ENCODE results near the gene MANBA.

MANBA gene

GRCh38 chr4:102760645-102761295 is at the start of gene MANBA:
Gene MANBA, minus strand, starts transcription at chr4:102760968. Its CDS starts 74 bp downstream, at chr4:102760894.
- DNase-seq, result peak; percentile 93

GRCh38 chr4:102809691-102810090 is 48.9 kb upstream of the MANBA start:
- no peak for DNase-seq

GRCh38 chr4:102809190-102809589 is 48.4 kb upstream of the MANBA start:
- DNase-seq, result no peak

- DNase-seq, result no peak
Measured at GRCh38 chr4:102808009-102808408, 47.2 kb upstream of the MANBA start.

GRCh38 chr4:102807345-102807744 is 46.6 kb upstream of the MANBA start:
- no peak for DNase-seq

GRCh38 chr4:102799816-102800215 is 39.0 kb upstream of the MANBA start:
- no peak for DNase-seq

- no peak for DNase-seq
Measured at GRCh38 chr4:102794999-102795398, 34.2 kb upstream of the MANBA start.

GRCh38 chr4:102792361-102792936 is 31.7 kb upstream of the MANBA start:
- DNase-seq, result no peak

GRCh38 chr4:102791318-102791835 is 30.6 kb upstream of the MANBA start:
- no peak for DNase-seq

- no peak for DNase-seq
Measured at GRCh38 chr4:102789317-102789717, 28.5 kb upstream of the MANBA start.

- DNase-seq, result no peak
Measured at GRCh38 chr4:102787944-102788343, 27.2 kb upstream of the MANBA start.

GRCh38 chr4:102787096-102787881 is 26.5 kb upstream of the MANBA start:
- no peak for DNase-seq

- no peak for DNase-seq
Measured at GRCh38 chr4:102786279-102786678, 25.5 kb upstream of the MANBA start.

GRCh38 chr4:102783006-102783405 is 22.2 kb upstream of the MANBA start:
- no peak for DNase-seq

- DNase-seq, result no peak
Measured at GRCh38 chr4:102781570-102781969, 20.8 kb upstream of the MANBA start.

- DNase-seq, result no peak
Measured at GRCh38 chr4:102780476-102781144, 19.8 kb upstream of the MANBA start.

- no peak for DNase-seq
Measured at GRCh38 chr4:102779204-102779603, 18.4 kb upstream of the MANBA start.

GRCh38 chr4:102778720-102779119 is 18.0 kb upstream of the MANBA start:
- DNase-seq, result no peak

- DNase-seq, result no peak
Measured at GRCh38 chr4:102775805-102776204, 15.0 kb upstream of the MANBA start.

GRCh38 chr4:102774254-102774653 is 13.5 kb upstream of the MANBA start:
- DNase-seq, result no peak

GRCh38 chr4:102772738-102773340 is 12.1 kb upstream of the MANBA start:
- no peak for DNase-seq

- no peak for DNase-seq
Measured at GRCh38 chr4:102764901-102765300, 4.1 kb upstream of the MANBA start.

- no peak for DNase-seq
Measured at GRCh38 chr4:102761906-102762305, 1.1 kb upstream of the MANBA start.

Data from midbrain (tissue), 1 donor.